Uterus (tissue), 4 donors: ENCODE results near the gene COL27A1. TPM values are rescaled to one million over a fixed set of nuclear protein-coding genes. Genes with fewer than 3 reads are reported as not detected.

Source experiments
- DNase-seq, 2 donors: peaks; one replicate each; pipeline ENCODE4 v3.0.0-alpha.2; 2019 to 2020
- H3K27ac ChIP-seq, 2 donors: fragments of 200-600 bp; sonication (generic); 1 replicate in 1 of 2; 2 replicates in 1 of 2; pipeline ENCODE4 v1.5.1; 2016 to 2018
- H3K27me3 ChIP-seq, 2 donors: fragments of 200-600 bp; sonication (generic); one replicate each; pipeline ENCODE4 v1.5.1; 2018 to 2019; ENCODE audit warnings: control low read depth in 1 of 2
- H3K36me3 ChIP-seq, 2 donors: fragments of 200-600 bp; sonication (generic); one replicate each; pipeline ENCODE4 v1.5.1; 2019; ENCODE audit warnings: control low read depth in 1 of 2
- H3K4me1 ChIP-seq, 2 donors: fragments of 200-600 bp; sonication (generic); one replicate each; pipeline ENCODE4 v1.5.1; 2018 to 2019; ENCODE audit warnings: control low read depth in 1 of 2
- H3K4me3 ChIP-seq, 2 donors: fragments of 200-600 bp; sonication (generic); 1 replicate in 1 of 2; 2 replicates in 1 of 2; pipeline ENCODE4 v1.5.1; 2018 to 2019; ENCODE audit warnings: mild to moderate bottlenecking in 1 of 2
- H3K9me3 ChIP-seq, 2 donors: fragments of 200-600 bp; sonication (generic); one replicate each; pipeline ENCODE4 v1.5.1; 2019; ENCODE audit warnings: control low read depth in 1 of 2
- CTCF ChIP-seq, 4 experiments: fragments of 200-600 bp in 2 of 4; fragments of 450-650 bp in 2 of 4; sonication (generic) in 2 of 4; IDR thresholded peaks; one replicate each; pipeline ENCODE4 v1.5.1; 2016 to 2019; ENCODE audit warnings: antibody characterized with exemption in 4 of 4, mild to moderate bottlenecking in 2 of 4, moderate library complexity in 1 of 4
- POLR2A ChIP-seq, 2 donors: fragments of 450-650 bp; IDR thresholded peaks; one replicate each; pipeline ENCODE4 v1.6.1; 2016; ENCODE audit warnings: antibody characterized with exemption in 2 of 2, mild to moderate bottlenecking in 1 of 2, moderate library complexity in 1 of 2
- intact Hi-C: fragments of 100-400 bp; cut with DNase I; formaldehyde crosslinking; loops from one replicate; pipeline ENCODE4 v1.15.1; 2023; ENCODE audit warnings: low total_unique reads
- total RNA-seq, 4 donors: library from RNA; depleted of rRNA in 3 of 4; stranded (reverse); fragments of >200 nt in 3 of 4; gene quantifications; one replicate each; pipeline versions ENCODE4 v1.1.0 to v1.2.4, GENCODE V29; 2014 to 2023
- donor health status: DM: yes; HTN: yes; CAD: no.

Gene COL27A1
- total RNA-seq, 4 donors from 2014 or later = 7.9 to 52.9 (median 43.3) TPM

- TF ChIP-seq POLR2A (IDR thresholded peaks at IDR 0.05) = no peak
- TF ChIP-seq CTCF (IDR thresholded peaks at IDR 0.05) = no peak
- H3K4me1 ChIP-seq = no peaks in the 10 kb centered on the region
- H3K9me3 ChIP-seq = no peaks in the 10 kb centered on the region
- no peak overlapping the region for H3K4me3 ChIP-seq
- peak in 1 of 2 donors; percentile 5 for DNase-seq
- H3K36me3 ChIP-seq = no peaks in the 10 kb centered on the region
- H3K27ac ChIP-seq = no peak overlapping the region
- intact Hi-C loops = no loop called here
- H3K27me3 ChIP-seq = no peaks in the 10 kb centered on the region
Observed at GRCh38 chr9:114310471-114311450, 155.4 kb downstream of the COL27A1 start.

- Histone ChIP-seq H3K4me3 (no peak overlapping the region), H3K27me3 (no peaks in the 10 kb centered on the region), H3K4me1 (no peaks in the 10 kb centered on the region), H3K27ac (no peak overlapping the region), H3K36me3 (no peaks in the 10 kb centered on the region), H3K9me3 (no peaks in the 10 kb centered on the region)
- TF ChIP-seq POLR2A (IDR thresholded peaks at IDR 0.05) (no peak), CTCF (IDR thresholded peaks at IDR 0.05) (no peak)
- peak in 1 of 2 donors; percentile 6 for DNase-seq
- intact Hi-C loops = no loop called here
Observed at GRCh38 chr9:114311571-114312512, 156.5 kb downstream of the COL27A1 start.

GRCh38 chr9:114312513-114312875 lies 157.2 kb downstream of the COL27A1 start:
- Histone ChIP-seq H3K36me3 (no peaks in the 10 kb centered on the region), H3K4me1 (no peaks in the 10 kb centered on the region), H3K27me3 (no peaks in the 10 kb centered on the region), H3K4me3 (no peak overlapping the region), H3K27ac (no peak overlapping the region), H3K9me3 (no peaks in the 10 kb centered on the region)
- intact Hi-C loops = no loop called here
- DNase-seq = peak in 1 of 2 donors; percentile 5
- TF ChIP-seq CTCF (IDR thresholded peaks at IDR 0.05) = no peak
- TF ChIP-seq POLR2A (IDR thresholded peaks at IDR 0.05) = no peak

GRCh38 chr9:114313186-114313585 lies 157.8 kb downstream of the COL27A1 start:
- intact Hi-C loops = no loop called here
- TF ChIP-seq POLR2A (IDR thresholded peaks at IDR 0.05) (no peak), CTCF (IDR thresholded peaks at IDR 0.05) (no peak)
- H3K4me1 ChIP-seq = no peaks in the 10 kb centered on the region
- no peaks in the 10 kb centered on the region for H3K9me3 ChIP-seq
- no peaks in the 10 kb centered on the region for H3K36me3 ChIP-seq
- H3K4me3 ChIP-seq = no peak overlapping the region
- DNase-seq = peak in 1 of 2 donors; percentile 1
- no peaks in the 10 kb centered on the region for H3K27me3 ChIP-seq
- H3K27ac ChIP-seq = no peak overlapping the region
